Fibroblast of the aortic adventitia (primary cell): ENCODE measurements around the gene TSC2. TPM values are rescaled to one million over a fixed set of nuclear protein-coding genes. Genes with fewer than 3 reads are reported as not detected.

Experiments
- DNase-seq: peaks from one replicate; pipeline ENCODE4 v3.0.0-alpha.2; 2010; ENCODE audit warnings: low read depth
- H3K4me3 ChIP-seq: 2 replicates; pipeline ENCODE4 v1.5.1; 2011; ENCODE audit warnings: low read depth, mild to moderate bottlenecking, control low read depth, low read length, moderate library complexity
- CTCF ChIP-seq: IDR thresholded peaks from 2 replicates; pipeline ENCODE4 v1.5.1; 2011; ENCODE audit warnings: mild to moderate bottlenecking, low read length, control low read depth, inconsistent platforms; ENCODE audit not compliant: insufficient read depth
- total RNA-seq: library from RNA; depleted of rRNA; stranded (reverse); fragments of >200 nt; gene quantifications from 2 replicates; pipeline ENCODE4 v1.2.3, GENCODE V29; 2012; ENCODE audit warnings: low replicate concordance

The TSC2 gene
- total RNA-seq, 1 donor = 58.7 TPM

GRCh38 chr16:2026461-2027023, 21.2 kb upstream of the TSC2 start, which contains the start of gene NHERF2:
Gene NHERF2, plus strand, starts transcription at chr16:2026902. Its CDS starts 104 bp downstream, at chr16:2027006.
- TF ChIP-seq CTCF = no peak
- H3K4me3 ChIP-seq = peak within 1 kb of the TSS; percentile 67
- no peak for DNase-seq

GRCh38 chr16:2027024-2028010, 20.5 kb upstream of the TSC2 start:
- TF ChIP-seq CTCF = no peak
- peak overlapping the region; percentile 67 for H3K4me3 ChIP-seq
- DNase-seq = peak; percentile 20

GRCh38 chr16:2028146-2028545, 19.6 kb upstream of the TSC2 start:
- no peak for DNase-seq
- H3K4me3 ChIP-seq = peak overlapping the region; percentile 67
- no peak for TF ChIP-seq CTCF

- no peak for DNase-seq
- no peak overlapping the region for H3K4me3 ChIP-seq
- TF ChIP-seq CTCF = no peak
These were observed 19.1 kb upstream of the TSC2 start for GRCh38 chr16:2028620-2029220.

GRCh38 chr16:2029350-2029749, 18.4 kb upstream of the TSC2 start:
- DNase-seq = no peak
- H3K4me3 ChIP-seq = no peak overlapping the region
- TF ChIP-seq CTCF = no peak

- no peak for DNase-seq
- no peak for TF ChIP-seq CTCF
- no peak overlapping the region for H3K4me3 ChIP-seq
These were observed 17.7 kb upstream of the TSC2 start for GRCh38 chr16:2030036-2030435.
